Sciatic nerve (tissue), 2 donors: ENCODE results near the gene ARL13A. TPM values are rescaled to one million over a fixed set of nuclear protein-coding genes. Genes with fewer than 3 reads are reported as not detected.

Source experiments
- ATAC-seq: fragments of 200-7000 bp; cut with Tn5 transposase; one replicate; pipeline ENCODE4 v1.9.1; 2020; ENCODE audit warnings: mild to moderate bottlenecking, moderate library complexity
- DNase-seq: peaks from one replicate; pipeline ENCODE4 v3.0.0-alpha.2; 2020; ENCODE audit warnings: low spot score
- intact Hi-C: fragments of 100-400 bp; cut with DNase I; formaldehyde crosslinking; loops from one replicate; pipeline ENCODE4 v1.14.2; 2022
- total RNA-seq: library from RNA; stranded (reverse); fragmentation: NEBNext Ultra II Directional; extraction: Animal tissue kit (Norgen Biotek cat#: 25700); gene quantifications from one replicate; pipeline ENCODE4 v1.2.1, GENCODE V29; 2021
- donor health status: DM: no; HTN: no; CAD: no.
- donor health status: DM: no; HTN: no; CAD: no.

Gene ARL13A
- total RNA-seq = not detected

DNA sequence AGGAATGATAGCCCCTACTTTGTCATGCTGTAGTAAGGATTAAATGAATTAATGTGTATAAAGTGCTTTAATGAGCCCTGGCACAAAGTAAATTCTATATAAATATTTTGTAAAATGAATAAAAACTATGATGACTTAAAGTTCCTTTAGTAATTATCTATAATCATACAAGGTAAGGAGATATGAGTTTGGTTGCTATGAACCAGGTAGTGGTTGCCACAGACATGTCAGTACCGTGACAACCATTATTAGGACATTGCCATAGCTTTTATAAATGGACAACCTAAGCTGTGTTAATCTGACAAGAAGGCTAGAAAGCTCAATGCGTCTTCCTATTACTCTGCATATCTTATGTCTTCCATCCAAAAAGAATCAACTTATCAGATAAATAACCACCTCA is at the start of gene ARL13A:
ARL13A (plus strand) TSS at position 301 of the 400 bp plus-strand sequence. CDS start 3,982 bp downstream, outside the sequence.
- intact Hi-C loops = no loop called here
- DNase-seq (no peak), ATAC-seq (no peak)

GRCh38 chrX:100924375-100924774 is 45.1 kb upstream of the ARL13A start:
- DNase-seq = no peak
- intact Hi-C loops = no loop called here
- ATAC-seq = no peak

DNA sequence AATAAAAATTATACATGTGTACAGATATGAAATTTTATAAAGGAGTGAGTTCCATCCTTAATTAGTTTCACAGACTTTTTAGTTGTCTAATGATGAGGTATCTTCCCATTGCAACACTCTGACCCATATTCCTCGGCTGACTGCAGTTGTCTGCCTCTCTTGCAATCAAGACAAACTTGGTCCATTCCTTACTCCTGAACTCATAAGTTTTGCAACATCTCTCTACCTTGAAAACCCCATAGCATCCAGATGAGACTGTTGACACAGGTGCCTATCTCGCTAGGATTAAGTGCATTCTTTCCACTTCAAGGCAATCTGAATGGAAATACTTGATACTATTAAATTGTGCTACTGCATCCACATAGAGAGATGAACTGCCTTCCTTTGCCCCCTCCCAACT is 43.1 kb upstream of the ARL13A start:
- intact Hi-C loops = no loop called here
- no peak for ATAC-seq

GRCh38 chrX:100928660-100929613 is 40.6 kb upstream of the ARL13A start, which contains the start of gene XKRX:
Gene XKRX, minus strand, starts transcription at chrX:100928917. Its CDS starts 613 bp downstream, at chrX:100928304.
- ATAC-seq = no peak

More for the DNA sequence above, 43.1 kb upstream of the ARL13A start:
- no peak for DNase-seq

DNA sequence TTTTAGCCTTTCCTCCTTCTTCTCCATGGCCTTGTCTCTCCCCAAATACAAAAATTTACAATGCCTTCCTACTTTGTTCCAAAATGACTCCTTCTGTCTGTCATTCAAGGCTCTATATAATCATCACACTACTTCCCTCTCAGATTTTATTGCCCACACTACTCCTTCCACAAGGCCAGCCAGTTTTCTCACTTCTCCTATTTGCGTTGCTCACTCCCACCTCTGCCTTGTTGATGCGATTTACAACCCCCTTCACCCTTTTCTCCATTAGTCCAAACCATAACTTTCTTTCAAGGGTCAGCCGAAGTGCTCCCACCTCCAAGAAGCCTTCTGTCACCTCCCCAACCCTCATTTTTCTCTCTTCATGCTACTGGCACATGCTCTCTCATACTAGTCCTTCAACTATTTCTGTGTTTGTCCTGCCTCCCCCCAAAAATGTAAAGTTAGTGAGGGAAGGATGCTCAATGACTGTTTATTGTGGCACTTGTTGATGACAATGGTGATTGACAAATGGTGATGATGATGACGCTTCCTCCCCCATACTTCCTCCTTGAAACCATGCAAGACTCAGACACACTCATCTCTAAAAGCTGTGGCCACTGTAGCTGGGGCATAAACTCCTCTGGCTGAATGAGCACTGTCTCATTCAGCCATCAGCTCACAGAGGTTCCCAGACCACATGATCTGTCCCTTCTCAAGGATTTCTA is 38.1 kb upstream of the ARL13A start:
- DNase-seq = no peak
- intact Hi-C loops = no loop called here
- ATAC-seq = no peak

More at GRCh38 chrX:100928660-100929613, 40.6 kb upstream of the ARL13A start, which contains the start of gene XKRX:
- no peak for DNase-seq
- intact Hi-C loops = no loop called here

DNA sequence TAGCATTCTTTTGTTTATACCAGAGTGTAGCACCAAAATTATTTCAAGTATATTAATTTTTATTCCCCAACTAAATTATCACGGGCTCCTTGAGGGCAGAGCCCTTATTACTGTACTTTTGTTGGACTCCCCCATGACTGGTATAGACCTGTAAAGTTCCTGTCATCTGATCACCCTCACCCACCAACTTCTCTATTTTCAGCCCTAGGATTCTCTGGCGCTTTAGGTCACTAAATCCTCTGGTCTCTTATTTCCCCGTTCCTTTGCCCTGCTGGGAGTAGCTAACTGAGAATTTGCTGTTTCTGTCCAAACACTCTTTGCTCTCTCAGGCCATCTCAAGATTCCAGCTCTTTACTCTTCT is 37.6 kb upstream of the ARL13A start:
- intact Hi-C loops = no loop called here
- DNase-seq (no peak), ATAC-seq (no peak)

DNA sequence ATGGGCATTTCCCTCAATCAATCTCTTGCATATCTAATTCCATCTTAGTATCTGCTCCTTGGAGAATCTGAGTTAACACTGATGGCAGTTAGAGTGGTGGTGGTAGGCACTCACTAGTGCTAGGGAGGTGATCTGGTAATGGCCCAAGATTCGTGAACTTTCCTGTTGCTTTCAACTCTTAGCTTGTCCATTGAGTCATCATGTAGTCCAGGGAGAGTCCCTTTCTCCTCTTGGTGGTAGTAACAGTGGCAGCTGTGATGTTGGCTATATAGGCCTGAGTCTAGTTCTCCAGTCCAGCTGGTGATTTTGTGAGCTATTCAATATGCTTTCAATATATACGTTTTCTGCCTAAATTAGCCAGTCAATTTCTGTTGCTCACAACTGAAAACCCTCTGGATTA is 33.7 kb upstream of the ARL13A start:
- ATAC-seq (no peak), DNase-seq (no peak)
- intact Hi-C loops = no loop called here

GRCh38 chrX:100939333-100939732 is 30.2 kb upstream of the ARL13A start:
- DNase-seq (no peak), ATAC-seq (no peak)
- intact Hi-C loops = no loop called here

- DNase-seq (no peak), ATAC-seq (no peak)
- intact Hi-C loops = no loop called here
Observed at GRCh38 chrX:100944601-100945000, 24.9 kb upstream of the ARL13A start.

- no peak for ATAC-seq
- intact Hi-C loops = no loop called here
- DNase-seq = no peak
Observed at GRCh38 chrX:100946299-100946927, 23.1 kb upstream of the ARL13A start.

DNA sequence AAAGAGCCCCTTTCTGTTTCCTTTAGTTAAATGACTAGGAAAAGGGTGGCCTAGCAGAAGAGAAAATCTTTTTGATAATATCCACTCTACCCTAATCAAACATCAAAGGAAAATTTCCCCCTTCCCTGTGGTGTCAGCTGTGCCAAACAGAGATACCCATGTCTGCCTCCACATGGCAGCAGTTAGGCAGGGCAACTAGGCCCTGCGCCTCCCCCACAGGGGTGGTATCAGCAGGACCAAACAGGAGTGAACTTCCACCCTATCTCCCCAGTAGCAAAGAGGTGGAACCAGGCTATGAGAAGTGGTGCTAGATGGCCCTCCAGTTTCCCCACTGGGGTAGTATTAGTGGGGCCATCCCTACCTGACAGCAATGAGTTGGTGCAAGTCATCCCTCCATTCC is 21.0 kb upstream of the ARL13A start:
- DNase-seq (no peak), ATAC-seq (no peak)
- intact Hi-C loops = no loop called here

- intact Hi-C loops = no loop called here
- DNase-seq (no peak), ATAC-seq (no peak)
Observed at GRCh38 chrX:100962811-100963210, 6.7 kb upstream of the ARL13A start.

DNA sequence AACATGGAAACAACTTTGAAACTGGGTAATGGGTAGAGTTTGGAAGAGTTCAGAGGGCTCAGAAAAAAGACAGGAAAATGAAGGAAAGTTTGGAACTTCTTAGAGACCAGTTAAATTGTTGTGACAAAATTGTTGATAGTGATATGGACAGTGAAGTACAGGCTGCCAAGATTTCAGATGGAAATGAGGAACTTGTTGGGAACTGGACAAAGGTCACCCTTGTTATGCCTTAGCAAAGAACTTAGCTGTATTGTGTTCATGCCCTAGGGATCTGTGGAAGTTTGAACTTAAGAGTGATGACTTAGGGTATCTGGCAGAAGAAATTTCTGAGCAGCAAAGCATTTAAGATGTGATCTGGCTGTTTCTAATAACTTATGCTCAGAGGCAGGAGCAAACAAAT is 5.1 kb upstream of the ARL13A start:
- intact Hi-C loops = no loop called here
- DNase-seq = no peak
- ATAC-seq = no peak

DNA sequence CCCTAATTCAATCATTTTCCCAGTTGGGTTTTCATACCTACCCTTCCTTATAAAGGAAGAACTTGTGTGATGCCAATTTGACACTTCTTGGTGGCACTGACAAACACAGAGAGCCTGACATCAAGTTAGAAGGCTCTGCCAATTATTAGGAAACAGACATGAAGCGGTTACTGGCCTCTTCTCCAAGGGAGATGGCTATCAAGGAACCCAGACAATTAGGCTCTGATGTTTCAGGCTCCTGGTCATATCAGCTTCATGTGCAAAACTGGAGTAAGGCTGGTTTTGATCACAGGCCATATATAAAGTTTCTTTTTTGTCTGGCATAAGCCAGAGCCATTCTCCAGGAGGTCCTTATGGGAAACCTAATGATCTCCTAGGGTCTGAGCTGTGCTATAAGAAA is 428 bp downstream of the ARL13A start:
- ATAC-seq (no peak), DNase-seq (no peak)
- intact Hi-C loops = no loop called here

DNA sequence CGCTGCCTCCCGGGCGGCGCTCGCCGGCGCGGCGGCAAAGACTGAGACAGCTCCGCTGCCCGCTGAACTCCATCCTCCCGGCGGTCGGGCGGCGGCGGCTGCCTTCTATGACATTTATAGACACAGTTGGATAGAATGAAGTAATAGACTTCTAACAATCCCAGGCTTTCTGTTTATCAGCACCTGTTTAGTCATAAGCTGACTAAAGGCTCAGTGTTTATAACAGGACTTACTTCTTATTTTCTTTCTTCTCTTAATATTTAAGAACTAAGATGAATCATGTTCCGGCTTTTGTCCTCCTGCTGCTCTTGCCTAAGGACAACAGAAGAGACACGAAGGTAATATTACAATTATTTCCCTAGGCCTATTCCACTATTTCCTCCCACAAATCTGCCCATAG is 3.9 kb downstream of the ARL13A start:
- no peak for ATAC-seq

GRCh38 chrX:100975212-100975611 is 5.7 kb downstream of the ARL13A start:
- intact Hi-C loops = no loop called here
- no peak for DNase-seq
- no peak for ATAC-seq

More for the DNA sequence above, 3.9 kb downstream of the ARL13A start:
- intact Hi-C loops = no loop called here
- no peak for DNase-seq

DNA sequence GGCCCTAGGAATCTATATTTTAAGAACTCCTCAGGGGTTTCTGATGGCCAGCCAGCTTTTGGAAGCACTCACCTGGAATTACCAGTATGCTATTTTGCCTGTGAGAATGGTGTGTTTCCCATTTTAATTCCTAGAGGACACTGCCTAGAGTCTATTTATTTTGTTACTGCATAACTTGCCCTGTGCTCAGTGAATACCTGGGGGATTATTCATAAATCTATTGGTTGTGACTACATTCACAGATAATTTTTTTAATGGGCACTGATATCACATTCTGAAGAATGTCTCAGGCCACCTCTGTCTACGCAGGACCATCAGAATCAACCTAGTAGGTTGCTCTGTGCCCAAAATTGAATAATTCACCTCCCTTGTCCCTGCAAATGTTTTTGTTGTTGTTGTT is 6.7 kb downstream of the ARL13A start:
- ATAC-seq (no peak), DNase-seq (no peak)
- intact Hi-C loops = no loop called here

DNA sequence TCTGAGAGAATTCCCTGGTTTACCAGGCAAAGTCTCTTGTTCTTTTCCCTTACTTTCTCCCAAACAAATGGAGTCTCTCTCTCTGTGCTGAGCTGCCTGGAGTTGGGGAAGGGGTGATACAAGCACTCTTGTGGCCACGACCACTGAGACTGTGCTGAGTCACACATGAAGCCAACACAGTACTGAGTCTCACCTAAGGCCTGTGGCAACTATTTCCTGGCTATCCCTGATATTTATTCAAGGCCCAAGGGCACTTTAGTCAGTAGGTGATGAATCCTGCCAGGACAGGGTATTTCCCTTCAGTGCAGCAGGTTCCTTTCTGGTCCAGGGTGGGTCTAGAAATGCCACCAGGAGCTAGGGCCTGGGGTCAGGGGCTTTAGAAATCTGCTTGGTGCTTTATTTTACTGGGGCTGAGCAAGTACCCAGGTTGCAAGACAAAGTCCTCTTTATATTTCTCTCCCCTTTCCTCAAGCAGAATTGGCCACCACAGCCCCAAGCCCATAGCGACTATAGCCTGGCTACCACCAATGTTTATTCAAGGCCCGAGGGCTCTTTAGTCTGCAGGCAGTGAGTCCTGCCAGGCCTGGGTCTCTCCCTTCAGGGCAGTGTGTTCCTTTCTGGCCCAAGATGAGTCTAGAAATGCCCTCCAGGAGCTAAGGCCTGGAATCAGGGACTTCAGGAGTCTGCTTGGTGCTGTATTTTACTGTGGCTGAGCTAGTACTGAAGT is 10.5 kb downstream of the ARL13A start:
- DNase-seq (no peak), ATAC-seq (no peak)
- intact Hi-C loops = no loop called here
